Activated T-helper 17 cell treated with anti-CD3 and anti-CD28 coated beads, Interleukin-2, amount 50 U/mL, for 72 hours (primary cell): ENCODE results near the gene MAML3. TPM values are rescaled to one million over a fixed set of nuclear protein-coding genes. Genes with fewer than 3 reads are reported as not detected.

Experiments
- ATAC-seq: fragments of 150-1000 bp; cut with Tn5 transposase; replicated peaks from 2 replicates; pipeline ENCODE4 v1.10.0; 2021; ENCODE audit warnings: mild to moderate bottlenecking, moderate library complexity
- H3K27ac Mint-ChIP-seq: one replicate; pipeline ENCODE4 v1.8.0; 2022; ENCODE audit warnings: mixed read lengths
- H3K27me3 Mint-ChIP-seq: one replicate; pipeline ENCODE4 v1.8.0; 2022; ENCODE audit warnings: mixed read lengths
- H3K36me3 Mint-ChIP-seq: one replicate; pipeline ENCODE4 v1.8.0; 2022; ENCODE audit warnings: low read depth, mild to moderate bottlenecking, mixed read lengths
- H3K4me1 Mint-ChIP-seq: one replicate; pipeline ENCODE4 v1.8.0; 2022; ENCODE audit warnings: mixed read lengths
- H3K4me3 Mint-ChIP-seq: one replicate; pipeline ENCODE4 v1.8.0; 2022; ENCODE audit warnings: mild to moderate bottlenecking, mixed read lengths
- H3K9me3 Mint-ChIP-seq: one replicate; pipeline ENCODE4 v1.8.0; 2022; ENCODE audit warnings: mixed read lengths
- total RNA-seq, 2 donors: library from RNA; stranded (reverse); gene quantifications; one replicate each; pipeline ENCODE4 v1.2.3, GENCODE V29; 2022

MAML3 gene
- total RNA-seq, 2 donors from 2014 or later: 0.98 to 1.3 TPM

DNA sequence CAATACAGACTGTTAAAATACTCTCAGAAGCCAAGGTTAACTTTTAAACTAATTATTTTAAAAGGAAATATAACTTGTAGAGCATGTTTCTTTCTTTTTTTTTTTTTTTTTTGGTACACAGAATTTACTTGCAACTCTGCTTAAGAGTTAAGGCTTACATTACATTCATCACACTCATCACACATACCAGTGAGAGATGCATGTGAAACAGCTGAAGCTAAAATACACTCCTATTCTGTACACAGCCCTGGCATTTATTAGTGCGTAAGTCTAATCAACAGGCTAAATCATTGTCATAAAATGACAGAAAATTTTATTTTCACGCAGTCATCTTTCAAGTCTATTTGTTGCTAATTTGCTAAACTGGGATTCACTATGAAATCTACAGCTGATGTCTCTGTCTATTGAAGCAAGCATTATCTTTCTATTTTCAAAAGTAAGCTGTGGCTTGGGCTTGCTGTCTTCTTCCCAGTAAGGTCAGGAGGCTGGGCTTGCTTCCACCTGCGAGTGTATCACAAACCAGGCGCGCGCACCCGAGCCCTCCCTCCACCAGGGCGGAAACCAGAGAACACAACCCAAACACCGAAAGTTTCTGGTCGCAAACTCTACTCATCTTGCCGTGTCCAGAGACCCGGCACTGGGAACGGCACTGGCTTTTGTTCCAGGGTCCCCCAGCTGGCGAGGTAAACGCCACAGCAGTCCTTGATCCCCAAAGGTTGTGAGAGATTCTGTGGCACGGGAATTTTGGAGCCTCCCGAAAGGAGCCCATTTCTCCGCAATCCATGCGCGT is 3.9 kb downstream of the MAML3 start:
- no peaks in the 10 kb centered on the region for H3K4me1 Mint-ChIP-seq
- peak overlapping the region; percentile 78 for H3K27ac Mint-ChIP-seq
- H3K36me3 Mint-ChIP-seq: no peaks in the 10 kb centered on the region
- no peaks in the 10 kb centered on the region for H3K9me3 Mint-ChIP-seq
- peak overlapping the region; percentile 89 for H3K4me3 Mint-ChIP-seq
- ATAC-seq: peak; percentile 25
- peaks cover 20% of the 10 kb centered on the region for H3K27me3 Mint-ChIP-seq

DNA sequence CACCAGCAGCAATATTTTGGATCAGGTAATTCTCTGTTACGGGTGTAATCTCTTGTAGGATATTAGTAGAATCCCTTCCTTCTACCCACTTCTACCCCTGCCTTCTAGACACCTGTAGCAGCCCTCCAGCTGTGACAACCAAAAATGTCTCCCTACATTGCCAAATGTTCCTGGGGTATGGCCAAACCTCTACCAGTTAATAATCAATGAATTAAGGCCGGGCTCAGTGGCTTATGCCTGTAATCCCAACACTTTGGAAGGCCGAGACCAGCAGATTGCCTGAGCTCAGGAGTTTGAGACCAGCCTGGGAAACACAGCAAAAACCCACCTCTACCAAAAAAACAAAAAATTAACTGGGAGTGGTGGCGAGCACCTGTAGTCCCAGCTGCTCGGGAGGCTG is 9.9 kb downstream of the MAML3 start:
- no peaks in the 10 kb centered on the region for H3K4me1 Mint-ChIP-seq
- ATAC-seq: no peak
- no peak overlapping the region for H3K4me3 Mint-ChIP-seq
- H3K36me3 Mint-ChIP-seq: no peaks in the 10 kb centered on the region
- H3K27ac Mint-ChIP-seq: no peak overlapping the region
- peaks cover 8% of the 10 kb centered on the region for H3K27me3 Mint-ChIP-seq
- H3K9me3 Mint-ChIP-seq: no peaks in the 10 kb centered on the region

DNA sequence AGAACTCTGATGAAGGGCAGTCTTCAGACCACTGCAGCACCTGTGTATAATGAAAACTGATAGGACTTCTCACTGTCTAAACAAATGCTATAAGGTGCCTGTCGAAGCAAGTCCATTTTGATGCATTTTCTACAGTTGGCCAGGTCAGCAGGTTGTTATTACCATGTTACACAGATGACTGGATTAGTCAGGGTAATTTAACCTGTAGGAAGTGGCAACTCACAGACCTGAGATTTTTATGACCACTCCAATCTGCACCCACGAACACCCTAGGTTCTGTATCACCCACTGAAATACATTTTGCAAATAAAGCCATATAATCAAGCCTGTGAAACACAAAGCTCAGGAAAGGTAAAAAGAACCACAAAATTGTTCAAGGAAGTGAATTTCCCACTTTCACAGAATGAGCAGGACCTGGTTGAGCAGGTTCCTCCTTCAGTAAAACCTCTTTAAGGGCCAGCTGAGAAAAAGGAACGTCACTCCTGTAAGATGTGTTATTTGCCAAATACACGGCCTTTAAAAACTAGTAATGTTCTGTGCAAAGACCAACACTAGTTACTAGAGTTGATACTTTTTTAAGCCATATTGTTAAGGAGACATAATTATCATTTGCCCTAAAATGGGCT is 12.7 kb downstream of the MAML3 start:
- no peak overlapping the region for H3K4me3 Mint-ChIP-seq
- peaks cover 5% of the 10 kb centered on the region for H3K27me3 Mint-ChIP-seq
- no peaks in the 10 kb centered on the region for H3K36me3 Mint-ChIP-seq
- H3K4me1 Mint-ChIP-seq: peaks cover 7% of the 10 kb centered on the region
- ATAC-seq: no peak
- no peaks in the 10 kb centered on the region for H3K9me3 Mint-ChIP-seq
- no peak overlapping the region for H3K27ac Mint-ChIP-seq

DNA sequence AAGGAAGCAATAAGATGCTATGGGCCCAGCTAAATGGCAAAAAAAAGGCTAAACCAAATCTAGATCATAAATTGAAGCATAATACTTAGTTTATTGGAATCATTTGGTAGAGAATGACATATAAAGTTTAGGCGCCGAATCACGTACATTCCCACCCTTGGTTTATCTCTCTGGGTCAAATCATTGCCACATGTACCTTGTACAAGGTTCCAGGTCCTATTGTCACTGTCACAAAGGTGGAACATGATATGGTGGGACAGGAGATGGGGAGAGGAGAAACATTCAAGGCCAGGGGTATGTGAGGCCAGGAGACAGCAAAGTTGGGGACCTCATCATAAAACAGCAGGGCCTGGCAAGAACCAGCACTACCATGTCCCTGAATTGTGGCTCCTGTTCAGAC is 13.4 kb downstream of the MAML3 start:
- Mint-ChIP-seq H3K4me1 (peaks cover 7% of the 10 kb centered on the region), H3K27ac (no peak overlapping the region), H3K9me3 (no peaks in the 10 kb centered on the region), H3K27me3 (peaks cover 5% of the 10 kb centered on the region), H3K36me3 (no peaks in the 10 kb centered on the region), H3K4me3 (no peak overlapping the region)
- ATAC-seq: no peak

DNA sequence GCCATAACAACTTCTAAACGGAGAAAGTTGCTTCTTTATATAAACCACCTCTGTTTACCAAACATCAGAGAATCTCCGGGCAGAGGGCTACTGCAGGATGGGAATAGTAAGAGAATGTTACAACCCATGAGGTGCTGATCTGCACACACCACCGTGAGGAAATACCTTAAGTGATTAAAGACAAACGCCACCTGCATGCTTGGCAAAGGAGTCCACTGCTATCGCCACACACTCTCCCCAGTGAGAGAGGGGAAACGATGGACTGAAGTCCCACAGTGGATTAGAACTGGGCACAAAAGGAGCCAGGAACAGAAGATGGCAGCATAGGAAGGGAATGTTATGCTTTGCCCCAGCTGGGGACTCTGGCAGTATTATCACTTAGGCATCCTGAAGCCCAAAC is 15.6 kb downstream of the MAML3 start:
- H3K4me1 Mint-ChIP-seq: peaks cover 7% of the 10 kb centered on the region
- H3K9me3 Mint-ChIP-seq: no peaks in the 10 kb centered on the region
- H3K36me3 Mint-ChIP-seq: no peaks in the 10 kb centered on the region
- H3K4me3 Mint-ChIP-seq: no peak overlapping the region
- H3K27me3 Mint-ChIP-seq: peaks cover 8% of the 10 kb centered on the region
- H3K27ac Mint-ChIP-seq: no peak overlapping the region
- no peak for ATAC-seq

DNA sequence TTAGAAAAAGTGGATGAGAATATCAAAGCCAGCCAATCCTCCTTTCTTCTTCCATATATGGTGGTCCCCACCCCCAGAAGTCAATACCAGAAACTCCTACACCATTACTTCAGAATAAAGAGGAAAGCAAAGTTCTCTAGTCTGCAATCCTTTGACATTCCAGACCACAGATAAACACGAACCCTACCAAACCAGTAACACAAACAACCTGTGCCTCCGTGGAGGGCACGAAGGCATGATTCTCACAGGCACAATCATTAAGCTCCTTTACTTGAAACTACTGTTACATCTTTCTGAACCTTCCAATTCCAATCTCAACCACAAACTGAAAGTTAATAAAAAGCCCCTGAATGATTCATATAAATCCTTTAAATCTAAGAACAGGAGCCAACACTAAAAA is 16.3 kb downstream of the MAML3 start:
- no peak for ATAC-seq

DNA sequence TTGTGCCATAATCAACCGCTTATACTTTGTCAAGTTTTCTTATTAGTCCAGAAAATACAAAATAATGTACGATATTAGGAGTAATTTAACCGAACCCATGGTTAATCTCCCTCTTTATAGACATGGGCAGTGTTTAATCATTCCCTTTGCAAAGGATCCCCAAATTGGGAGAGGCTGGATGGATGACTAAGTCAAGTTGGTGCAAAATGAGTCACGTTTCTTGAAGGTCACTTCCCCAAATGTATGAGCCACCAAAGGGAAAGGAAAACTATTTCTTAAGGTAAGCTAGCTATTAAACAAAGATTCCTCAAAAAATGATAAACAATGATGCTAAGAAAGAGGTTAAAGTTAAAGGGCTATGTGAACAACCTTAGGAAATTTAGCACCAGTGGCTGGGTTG is 17.5 kb downstream of the MAML3 start:
- H3K4me1 Mint-ChIP-seq: peaks cover 11% of the 10 kb centered on the region
- no peak for ATAC-seq
- no peak overlapping the region for H3K4me3 Mint-ChIP-seq
- no peaks in the 10 kb centered on the region for H3K9me3 Mint-ChIP-seq
- no peak overlapping the region for H3K27ac Mint-ChIP-seq
- H3K36me3 Mint-ChIP-seq: no peaks in the 10 kb centered on the region
- H3K27me3 Mint-ChIP-seq: peaks cover 8% of the 10 kb centered on the region

More for the DNA sequence above, 16.3 kb downstream of the MAML3 start:
- H3K4me3 Mint-ChIP-seq: no peak overlapping the region
- peaks cover 7% of the 10 kb centered on the region for H3K4me1 Mint-ChIP-seq
- no peaks in the 10 kb centered on the region for H3K9me3 Mint-ChIP-seq
- no peaks in the 10 kb centered on the region for H3K36me3 Mint-ChIP-seq
- H3K27ac Mint-ChIP-seq: no peak overlapping the region
- peaks cover 8% of the 10 kb centered on the region for H3K27me3 Mint-ChIP-seq

DNA sequence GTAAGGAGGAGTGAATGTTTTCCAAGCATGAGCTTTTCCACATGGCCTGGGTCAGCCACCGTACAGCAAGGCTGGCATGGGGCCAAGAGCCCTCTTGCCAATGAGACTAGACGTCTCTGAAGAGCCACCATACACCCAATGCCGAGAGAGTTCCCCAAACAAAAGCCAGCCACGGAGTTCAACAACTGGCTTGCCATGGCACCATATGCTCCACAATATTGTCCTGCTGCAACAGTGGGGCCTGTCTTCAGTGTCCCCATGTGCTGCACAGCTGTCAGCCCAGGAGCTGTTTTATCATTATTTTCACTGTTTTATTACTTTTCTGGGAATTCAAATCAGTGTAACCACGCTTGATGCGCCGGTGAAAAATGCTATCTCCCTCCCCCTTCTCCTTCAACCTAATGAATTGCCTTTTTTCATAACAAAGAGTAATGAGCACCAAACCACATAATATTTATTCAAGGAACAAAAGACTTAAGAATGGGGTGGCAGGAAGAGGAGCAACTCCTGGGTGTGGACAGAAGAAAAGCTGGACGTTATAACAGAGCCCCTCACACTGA is 18.4 kb downstream of the MAML3 start:
- Mint-ChIP-seq H3K36me3 (no peaks in the 10 kb centered on the region), H3K9me3 (no peaks in the 10 kb centered on the region)

DNA sequence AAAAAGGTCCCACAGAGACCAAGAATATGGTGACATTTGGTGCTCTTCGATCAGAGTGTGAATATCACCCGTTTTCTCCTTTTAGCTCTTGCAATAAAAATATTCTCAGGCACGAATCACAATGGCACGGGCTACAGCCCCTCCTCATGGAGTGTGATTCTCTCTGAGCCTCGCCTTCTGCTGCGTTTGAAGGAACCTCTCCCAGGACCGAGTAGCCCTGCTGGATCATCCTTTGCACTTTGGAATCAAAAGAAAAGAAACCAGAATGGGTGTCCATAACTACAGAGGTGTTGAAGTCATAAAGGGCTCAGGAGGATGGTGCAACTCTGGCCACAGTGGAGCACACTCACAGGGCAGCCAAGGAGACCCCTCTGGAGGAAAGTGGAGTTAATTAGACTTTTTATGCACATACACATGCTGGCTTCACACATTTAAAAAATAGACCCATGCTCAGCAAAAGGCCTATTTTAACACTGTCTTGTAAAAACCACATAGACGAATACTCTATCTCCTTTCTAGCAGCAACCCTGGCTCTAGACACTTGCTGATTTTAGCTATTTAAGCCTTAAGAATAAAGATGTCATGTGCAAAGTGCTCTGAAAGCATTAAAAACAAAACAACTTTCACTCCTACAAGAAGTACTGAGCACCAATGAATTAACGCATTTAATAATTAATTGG is 19.1 kb downstream of the MAML3 start:
- no peak for ATAC-seq
- Mint-ChIP-seq H3K27ac (no peak overlapping the region), H3K36me3 (no peaks in the 10 kb centered on the region), H3K9me3 (no peaks in the 10 kb centered on the region), H3K4me1 (peaks cover 11% of the 10 kb centered on the region), H3K27me3 (peaks cover 8% of the 10 kb centered on the region), H3K4me3 (no peak overlapping the region)

More for the DNA sequence above, 18.4 kb downstream of the MAML3 start:
- H3K4me1 Mint-ChIP-seq: peaks cover 11% of the 10 kb centered on the region
- H3K27me3 Mint-ChIP-seq: peaks cover 8% of the 10 kb centered on the region
- H3K27ac Mint-ChIP-seq: no peak overlapping the region
- ATAC-seq: no peak
- H3K4me3 Mint-ChIP-seq: no peak overlapping the region

DNA sequence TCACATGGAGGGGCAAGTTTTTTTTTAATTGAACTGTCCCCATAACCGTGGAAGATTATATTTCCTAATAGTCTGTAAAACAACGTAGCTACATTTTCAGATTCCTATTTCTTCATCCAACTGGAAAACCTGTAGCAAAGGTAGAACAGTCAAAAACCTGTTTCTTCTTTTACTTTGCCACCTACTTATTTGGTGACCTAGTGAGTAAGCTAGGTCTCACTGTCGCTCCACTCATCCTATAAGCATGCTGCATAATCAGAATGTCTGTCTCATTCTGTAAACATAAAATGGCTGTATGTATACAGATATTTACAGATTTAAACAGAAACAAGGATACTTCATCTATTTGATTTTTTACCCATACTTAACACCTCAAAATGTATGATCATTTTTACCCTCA is 20.4 kb downstream of the MAML3 start:
- Mint-ChIP-seq H3K9me3 (no peaks in the 10 kb centered on the region), H3K4me1 (peaks cover 11% of the 10 kb centered on the region), H3K27ac (no peak overlapping the region), H3K36me3 (no peaks in the 10 kb centered on the region), H3K27me3 (peaks cover 8% of the 10 kb centered on the region), H3K4me3 (no peak overlapping the region)
- no peak for ATAC-seq

DNA sequence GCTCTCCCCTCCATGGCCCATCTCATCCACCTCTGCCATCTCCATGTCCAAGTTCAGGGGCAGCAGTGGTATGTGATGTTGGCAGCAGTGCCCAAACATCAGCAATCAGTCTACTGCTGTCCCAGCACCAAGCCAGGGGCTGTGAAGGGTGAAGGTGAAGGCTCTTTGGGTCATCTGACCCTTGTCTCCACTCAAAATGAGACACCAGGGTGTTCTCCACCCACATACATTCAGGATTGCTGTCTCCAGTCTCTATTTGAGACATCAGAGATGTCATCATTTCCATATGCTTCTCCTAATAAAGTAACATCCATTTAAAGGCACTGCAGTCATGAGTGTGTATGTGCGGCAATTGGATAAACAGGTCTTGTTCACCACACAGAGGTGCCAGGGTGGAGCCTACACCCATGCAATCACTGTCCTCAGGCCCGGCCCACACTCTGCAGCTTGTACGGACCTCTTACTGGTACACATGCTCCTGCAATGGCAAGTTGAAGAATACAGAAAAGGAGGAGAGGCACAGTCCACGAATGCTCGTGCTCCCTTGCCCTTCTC is 22.2 kb downstream of the MAML3 start:
- Mint-ChIP-seq H3K27me3 (peaks cover 11% of the 10 kb centered on the region), H3K36me3 (no peaks in the 10 kb centered on the region), H3K4me1 (peaks cover 4% of the 10 kb centered on the region), H3K4me3 (no peak overlapping the region), H3K9me3 (no peaks in the 10 kb centered on the region), H3K27ac (no peak overlapping the region)
- ATAC-seq: peak; percentile 55

DNA sequence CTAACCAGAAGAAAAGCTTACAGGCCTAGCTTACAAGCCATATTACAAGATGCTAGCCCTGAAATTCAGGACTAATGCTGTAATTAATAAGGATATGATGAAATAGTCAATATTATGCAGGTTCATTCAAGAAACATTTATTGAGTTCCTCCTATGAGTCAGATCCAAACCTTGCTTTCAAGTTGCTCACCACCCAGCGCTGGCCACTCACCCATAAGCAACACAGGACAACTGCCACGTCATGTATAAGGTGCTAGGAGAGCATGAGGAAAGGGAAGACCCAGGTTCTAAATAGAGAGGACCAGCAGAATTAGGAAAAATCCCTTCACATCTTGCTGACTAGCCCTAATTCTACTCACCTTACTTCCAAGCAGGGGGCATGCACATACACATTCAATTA is 23.3 kb downstream of the MAML3 start:
- Mint-ChIP-seq H3K4me1 (peaks cover 4% of the 10 kb centered on the region), H3K4me3 (no peak overlapping the region), H3K27ac (no peak overlapping the region), H3K9me3 (no peaks in the 10 kb centered on the region), H3K27me3 (peaks cover 17% of the 10 kb centered on the region), H3K36me3 (no peaks in the 10 kb centered on the region)
- no peak for ATAC-seq

DNA sequence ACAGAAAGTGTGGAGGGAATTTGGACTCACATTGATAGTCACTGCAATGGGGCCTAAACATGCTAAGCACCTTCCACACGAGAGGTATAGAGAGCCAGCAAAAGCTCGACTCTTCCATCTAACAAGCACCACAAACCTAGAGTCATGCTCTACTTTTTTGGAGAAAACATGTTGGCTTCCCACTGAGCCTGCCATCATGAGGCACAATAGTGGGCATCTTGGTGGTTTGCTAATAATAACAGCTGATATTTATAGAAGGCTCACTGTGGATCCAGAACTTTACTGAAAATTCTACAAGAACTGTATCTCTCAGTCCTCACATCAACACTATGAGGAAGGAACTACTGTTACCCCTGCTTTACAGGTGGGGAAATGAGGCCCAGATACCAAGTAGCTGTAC is 26.6 kb downstream of the MAML3 start:
- Mint-ChIP-seq H3K4me3 (no peak overlapping the region), H3K27ac (no peak overlapping the region), H3K4me1 (peaks cover 4% of the 10 kb centered on the region), H3K27me3 (peaks cover 17% of the 10 kb centered on the region), H3K9me3 (no peaks in the 10 kb centered on the region), H3K36me3 (no peaks in the 10 kb centered on the region)
- no peak for ATAC-seq

DNA sequence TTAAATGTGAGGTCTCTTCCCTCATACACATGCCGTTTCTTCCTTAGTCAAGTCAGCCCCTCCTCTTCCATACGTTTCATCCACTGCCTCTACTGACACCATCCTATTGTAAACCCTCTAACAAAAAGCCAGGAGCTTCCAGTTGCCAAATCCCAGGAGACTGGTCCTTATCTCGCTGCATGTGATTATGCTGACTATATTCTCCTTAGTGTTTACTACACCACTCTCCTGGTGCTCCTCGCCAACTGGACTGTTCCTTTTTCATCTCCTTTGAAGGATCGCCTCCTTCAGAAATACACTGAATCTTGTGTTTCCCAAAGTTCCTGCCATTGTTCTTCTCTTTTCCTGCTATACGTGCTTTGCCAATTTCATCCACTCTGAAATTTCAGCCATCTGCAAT is 27.7 kb downstream of the MAML3 start:
- no peak overlapping the region for H3K27ac Mint-ChIP-seq
- H3K4me1 Mint-ChIP-seq: no peaks in the 10 kb centered on the region
- H3K27me3 Mint-ChIP-seq: peaks cover 17% of the 10 kb centered on the region
- ATAC-seq: no peak
- H3K36me3 Mint-ChIP-seq: no peaks in the 10 kb centered on the region
- no peak overlapping the region for H3K4me3 Mint-ChIP-seq
- H3K9me3 Mint-ChIP-seq: no peaks in the 10 kb centered on the region
